ENCODE results near the gene CPTP.

The CPTP gene

DNA sequence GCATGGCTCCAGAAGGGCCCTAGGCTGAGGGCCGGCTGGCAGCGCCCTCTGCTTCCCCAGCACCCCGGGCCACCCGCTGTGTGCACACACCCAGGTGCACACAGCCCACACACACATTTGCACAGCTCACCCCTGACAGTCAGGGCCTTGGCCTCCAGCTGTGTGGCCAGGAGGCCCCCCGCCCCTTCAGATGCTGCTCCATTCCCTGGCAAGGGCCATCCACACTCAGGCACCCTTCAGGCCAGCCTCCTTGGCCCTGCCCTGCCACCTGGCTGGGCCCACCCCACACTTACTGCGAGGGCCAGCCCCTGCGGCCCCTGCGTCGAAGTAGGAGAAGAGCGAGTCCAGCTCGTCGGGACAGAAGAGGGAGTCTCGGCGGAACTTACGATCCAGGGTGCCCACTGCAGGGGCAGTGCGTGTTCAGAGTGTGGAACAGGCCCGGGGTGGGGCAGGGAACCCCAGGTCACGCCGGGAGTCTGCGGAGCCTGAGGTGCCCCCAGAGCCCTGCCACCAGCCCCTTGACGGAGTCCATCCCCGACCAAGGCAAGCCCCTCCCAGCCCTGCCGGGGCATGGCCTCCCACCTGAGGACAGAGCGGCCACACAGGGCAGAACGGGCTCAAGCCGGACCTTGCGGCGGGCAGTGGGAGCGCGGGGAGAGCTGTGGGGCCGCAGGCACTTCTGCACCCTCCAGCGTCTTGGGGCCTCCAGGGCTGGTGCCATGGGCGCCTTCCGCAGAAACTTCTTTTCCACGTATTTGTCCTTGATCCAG lies 29.3 kb upstream of the CPTP start:
- Histone ChIP-seq H3K36me3 (ENCODE audit: insufficient read depth, low read length) (peaks cover 16% of the 10 kb centered on the region; the same call in 1 of the 2 replicates), H4K20me1 (ENCODE audit: insufficient read depth, low read length) (peaks cover 32% of the 10 kb centered on the region), H3K9me3 (ENCODE audit: insufficient read depth, low read length, severe bottlenecking) (no peaks in the 10 kb centered on the region), H3K79me2 (ENCODE audit: insufficient read depth, low read length) (no peaks in the 10 kb centered on the region), H2AFZ (ENCODE audit: low read depth, low read length) (no peak overlapping the region), H3K4me3 (ENCODE audit: low read depth in 1 of 2, low read length in 2 of 2) (no peak overlapping the region), H3K27ac (ENCODE audit: low read length) (no peak overlapping the region), H3K27me3 (ENCODE audit: insufficient read depth, low read length, poor library complexity) (no peaks in the 10 kb centered on the region), H3K9ac (ENCODE audit: low read depth, low read length) (no peak overlapping the region), H3K4me1 (ENCODE audit: insufficient read depth, low read length) (no peaks in the 10 kb centered on the region), H3K4me2 (ENCODE audit: insufficient read depth, low read length) (no peak overlapping the region)
- DNase-seq, result no peak
- TF ChIP-seq CTCF (IDR thresholded peaks at IDR 0.05; ENCODE audit: borderline replicate concordance, extremely low read depth, low read length, poor library complexity, severe bottlenecking) (no peak), EZH2 (IDR thresholded peaks at IDR 0.05; ENCODE audit: borderline replicate concordance, low read depth, low read length, severe bottlenecking) (no peak)
- ATAC-seq (ENCODE audit: insufficient read depth, low read depth), result no peak

DNA sequence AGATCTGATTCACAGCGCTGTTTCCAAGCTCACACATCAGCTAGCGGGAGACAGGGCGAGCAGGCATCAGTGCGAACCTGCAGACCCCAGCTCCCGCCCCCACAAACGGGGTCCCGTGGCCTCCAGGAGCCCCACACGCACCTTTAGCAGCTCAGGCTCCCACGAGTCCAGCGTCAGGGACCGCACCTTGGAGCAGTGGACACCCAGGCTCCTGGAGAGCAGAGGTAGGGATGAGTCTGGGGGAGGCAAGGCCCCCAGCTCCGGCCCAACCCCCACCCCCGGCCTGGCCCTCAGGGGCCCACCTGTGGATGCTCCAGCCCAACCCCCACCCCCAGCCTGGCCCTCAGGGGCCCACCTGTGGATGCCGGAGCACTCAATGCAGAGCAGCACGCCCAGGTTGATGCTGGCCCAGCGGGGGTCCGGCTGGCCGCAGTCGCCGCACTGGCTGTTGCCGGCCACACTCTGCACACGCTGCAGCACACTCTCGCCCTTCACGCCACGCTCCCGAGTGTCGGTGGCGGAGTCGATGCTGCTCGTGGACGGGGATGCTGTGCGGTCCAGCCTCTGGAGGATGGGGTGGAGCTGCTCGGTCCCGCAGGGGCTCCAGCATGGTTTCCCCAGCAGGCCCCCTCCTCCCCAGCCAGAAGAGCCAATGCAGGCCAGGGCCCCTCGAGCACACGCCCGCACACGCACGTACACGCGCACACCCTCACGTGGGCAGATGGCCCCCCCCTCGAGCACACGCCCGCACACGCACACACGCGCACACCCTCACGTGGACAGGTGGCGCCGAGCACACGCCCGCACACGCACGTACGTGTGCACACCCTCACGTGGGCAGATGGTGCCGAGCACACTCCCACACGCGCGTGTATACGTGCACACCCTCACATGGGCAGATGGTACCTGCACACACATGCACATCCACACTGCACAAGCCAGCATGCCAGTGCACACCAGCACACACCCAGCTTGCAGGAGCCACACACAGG lies 28.2 kb upstream of the CPTP start:
- no peak overlapping the region for H3K27ac ChIP-seq (ENCODE audit: low read length)
- no peaks in the 10 kb centered on the region for H3K4me1 ChIP-seq (ENCODE audit: insufficient read depth, low read length)
- TF ChIP-seq EZH2 (IDR thresholded peaks at IDR 0.05; ENCODE audit: borderline replicate concordance, low read depth, low read length, severe bottlenecking) (no peak), CTCF (IDR thresholded peaks at IDR 0.05; ENCODE audit: borderline replicate concordance, extremely low read depth, low read length, poor library complexity, severe bottlenecking) (no peak)
- H4K20me1 ChIP-seq (ENCODE audit: insufficient read depth, low read length), result peaks cover 34% of the 10 kb centered on the region
- H3K4me2 ChIP-seq (ENCODE audit: insufficient read depth, low read length), result no peak overlapping the region
- H2AFZ ChIP-seq (ENCODE audit: low read depth, low read length), result no peak overlapping the region
- H3K27me3 ChIP-seq (ENCODE audit: insufficient read depth, low read length, poor library complexity), result no peaks in the 10 kb centered on the region
- H3K4me3 ChIP-seq (ENCODE audit: low read depth in 1 of 2, low read length in 2 of 2), result no peak overlapping the region
- H3K79me2 ChIP-seq (ENCODE audit: insufficient read depth, low read length), result no peaks in the 10 kb centered on the region
- ATAC-seq (ENCODE audit: insufficient read depth, low read depth) (no peak), DNase-seq (no peak)
- no peak overlapping the region for H3K9ac ChIP-seq (ENCODE audit: low read depth, low read length)
- H3K36me3 ChIP-seq (ENCODE audit: insufficient read depth, low read length), result peaks cover 16% of the 10 kb centered on the region; the same call in 1 of the 2 replicates
- H3K9me3 ChIP-seq (ENCODE audit: insufficient read depth, low read length, severe bottlenecking), result no peaks in the 10 kb centered on the region

GRCh38 chr1:1297802-1298424 lies 26.7 kb upstream of the CPTP start:
- Histone ChIP-seq H3K9ac (ENCODE audit: low read depth, low read length) (no peak overlapping the region), H3K4me3 (ENCODE audit: low read depth in 1 of 2, low read length in 2 of 2) (no peak overlapping the region), H3K4me1 (ENCODE audit: insufficient read depth, low read length) (no peaks in the 10 kb centered on the region), H3K79me2 (ENCODE audit: insufficient read depth, low read length) (0 out of 2 replicates have a peak, but pooled peaks cover under 1% of the 10 kb centered on the region), H3K27ac (ENCODE audit: low read length) (no peak overlapping the region), H3K4me2 (ENCODE audit: insufficient read depth, low read length) (no peak overlapping the region), H4K20me1 (ENCODE audit: insufficient read depth, low read length) (peaks cover 46% of the 10 kb centered on the region), H3K27me3 (ENCODE audit: insufficient read depth, low read length, poor library complexity) (no peaks in the 10 kb centered on the region), H3K9me3 (ENCODE audit: insufficient read depth, low read length, severe bottlenecking) (no peaks in the 10 kb centered on the region), H3K36me3 (ENCODE audit: insufficient read depth, low read length) (peaks cover 16% of the 10 kb centered on the region; the same call in 1 of the 2 replicates), H2AFZ (ENCODE audit: low read depth, low read length) (no peak overlapping the region)
- DNase-seq (no peak), ATAC-seq (ENCODE audit: insufficient read depth, low read depth) (no peak)
- TF ChIP-seq CTCF (IDR thresholded peaks at IDR 0.05; ENCODE audit: borderline replicate concordance, extremely low read depth, low read length, poor library complexity, severe bottlenecking) (no peak), EZH2 (IDR thresholded peaks at IDR 0.05; ENCODE audit: borderline replicate concordance, low read depth, low read length, severe bottlenecking) (no peak)

All from DND-41 (cell line).